Activated CD4-positive, alpha-beta T cell treated with anti-CD3 and anti-CD28 coated beads for 36 hours (primary cell): ENCODE results near the gene TMEM176A. TPM values are rescaled to one million over a fixed set of nuclear protein-coding genes. Genes with fewer than 3 reads are reported as not detected.

Experiments used
- ATAC-seq: fragments of 200-7000 bp; cut with Tn5 transposase; one replicate; pipeline ENCODE4 v1.10.0; 2021; ENCODE audit warnings: mild to moderate bottlenecking, moderate library complexity
- CTCF ChIA-PET: fragments of 350-600 bp; sonication (Branson Sonifier 250); formaldehyde crosslinking; loops from one replicate; lab custom pipeline; 2021; ENCODE audit warnings: antibody characterized with exemption; lab: Charles Lee
- POLR2A ChIA-PET: fragments of 350-600 bp; sonication (Branson Sonifier 250); formaldehyde crosslinking; loops from one replicate; lab custom pipeline; 2021; ENCODE audit warnings: antibody characterized with exemption, inconsistent platforms; lab: Charles Lee
- DNase-seq: peaks from one replicate; pipeline ENCODE4 v3.0.0-alpha.2; 2020
- H3K27ac Mint-ChIP-seq: one replicate; pipeline ENCODE4 v1.8.0; 2021; ENCODE audit warnings: mixed read lengths
- H3K27me3 Mint-ChIP-seq: one replicate; pipeline ENCODE4 v1.8.0; 2021; ENCODE audit warnings: mixed read lengths
- H3K36me3 Mint-ChIP-seq: one replicate; pipeline ENCODE4 v1.8.0; 2021; ENCODE audit warnings: low read depth, mixed read lengths
- H3K4me1 Mint-ChIP-seq: one replicate; pipeline ENCODE4 v1.8.0; 2021; ENCODE audit warnings: mixed read lengths
- H3K4me3 Mint-ChIP-seq: one replicate; pipeline ENCODE4 v1.8.0; 2021; ENCODE audit warnings: mild to moderate bottlenecking, moderate library complexity, mixed read lengths
- H3K9me3 Mint-ChIP-seq: one replicate; pipeline ENCODE4 v1.8.0; 2021; ENCODE audit warnings: low read depth, mixed read lengths
- intact Hi-C, 2 experiments: fragments of 100-400 bp; cut with DNase I in 1 of 2; cut with micrococcal nuclease in 1 of 2; formaldehyde crosslinking; loops; one replicate each; pipeline versions ENCODE4 v1.14.2 to v1.15.1; 2022 to 2024; cut with DNase I, micrococcal nuclease
- total RNA-seq, 2 experiments: library from RNA; stranded (reverse); gene quantifications; one replicate each; pipeline ENCODE4 v1.2.3, GENCODE V29; 2021

TMEM176A gene
- not detected for total RNA-seq

- ChIA-PET CTCF (interaction anchor here (1.1 kb wide), 1 partner anchor 76 kb away, joined by 3 read pairs; no protein-coding TSS in a partner anchor), POLR2A (no interaction called here)
- ATAC-seq (peak; percentile 57), DNase-seq (peak; percentile 30)
- peak within 1 kb of the TSS; percentile 29 for H3K4me3 Mint-ChIP-seq
- no peak within 1 kb of the TSS for H3K27ac Mint-ChIP-seq
- no peaks in the 10 kb centered on the region for H3K36me3 Mint-ChIP-seq
- H3K27me3 Mint-ChIP-seq, result peaks cover 37% of the 10 kb centered on the region
- peaks cover 3% of the 10 kb centered on the region for H3K9me3 Mint-ChIP-seq
- intact Hi-C loops, result no loop called here
- peaks cover 2% of the 10 kb centered on the region for H3K4me1 Mint-ChIP-seq
Measured at GRCh38 chr7:150800581-150801241, at the start of gene TMEM176A. TMEM176A (plus strand) TSS chr7:150800769; CDS start chr7:150801551, 782 bp downstream.

- ATAC-seq (no peak), DNase-seq (no peak)
- Mint-ChIP-seq H3K4me1 (peaks cover 86% of the 10 kb centered on the region), H3K27me3 (no peaks in the 10 kb centered on the region), H3K36me3 (peaks cover 2% of the 10 kb centered on the region), H3K27ac (no peak overlapping the region), H3K9me3 (no peaks in the 10 kb centered on the region), H3K4me3 (no peak overlapping the region)
- ChIA-PET CTCF (interaction anchor here (1.3 kb wide), 1 partner anchor 9 kb away, joined by 4 read pairs; no protein-coding TSS in a partner anchor), POLR2A (interaction anchor here (0.7 to 1.1 kb wide), 2 partner anchors 14 to 66 kb away, joined by 3 to 6 read pairs; partner anchors contain the start of genes GIMAP2 and GIMAP5)
- intact Hi-C loops, result no loop called here
Measured at GRCh38 chr7:150751702-150752101, 48.9 kb upstream of the TMEM176A start.

GRCh38 chr7:150753239-150753638 lies 47.3 kb upstream of the TMEM176A start:
- ChIA-PET CTCF (interaction anchor here (5.0 kb wide), 1 partner anchor 15 kb away, joined by 23 read pairs; the partner anchor contains the start of gene GIMAP5), POLR2A (no interaction called here)
- Mint-ChIP-seq H3K27ac (peak overlapping the region; percentile 92), H3K27me3 (no peaks in the 10 kb centered on the region), H3K9me3 (no peaks in the 10 kb centered on the region), H3K36me3 (peaks cover 2% of the 10 kb centered on the region), H3K4me1 (peaks cover 78% of the 10 kb centered on the region), H3K4me3 (peak overlapping the region; percentile 9)
- no peak for DNase-seq
- intact Hi-C loops, result loop anchor here in 1 of 2 experiments (1.0 kb wide), 1 partner anchor 9 kb away; no protein-coding TSS in a partner anchor
- no peak for ATAC-seq

GRCh38 chr7:150753826-150754603 lies 46.6 kb upstream of the TMEM176A start:
- H3K9me3 Mint-ChIP-seq, result no peaks in the 10 kb centered on the region
- ATAC-seq (peak; percentile 69), DNase-seq (peak; percentile 43)
- ChIA-PET POLR2A (interaction anchor here (0.6 kb wide), 1 partner anchor 378 kb away, joined by 3 read pairs; no protein-coding TSS in a partner anchor), CTCF (interaction anchor here (0.6 to 5.0 kb wide), 4 partner anchors 9 to 193 kb away, joined by 3 to 23 read pairs (median 3); partner anchors contain the start of gene GIMAP5)
- peaks cover 70% of the 10 kb centered on the region for H3K4me1 Mint-ChIP-seq
- H3K27me3 Mint-ChIP-seq, result no peaks in the 10 kb centered on the region
- peaks cover 2% of the 10 kb centered on the region for H3K36me3 Mint-ChIP-seq
- peak overlapping the region; percentile 92 for H3K27ac Mint-ChIP-seq
- peak overlapping the region; percentile 21 for H3K4me3 Mint-ChIP-seq
- intact Hi-C loops, result loop anchor here (1.0 to 2.0 kb wide), 10 partner anchors 10 to 239 kb away; partner anchors contain the start of genes GIMAP1 (in 1 of the 2), GIMAP2 (in 1 of the 2), GIMAP6 (in 1 of the 2) and GIMAP7 (in 1 of the 2)

GRCh38 chr7:150754951-150755350 lies 45.6 kb upstream of the TMEM176A start:
- peak overlapping the region; percentile 68 for H3K4me3 Mint-ChIP-seq
- intact Hi-C loops, result loop anchor here (1.0 to 5.0 kb wide), 19 partner anchors 17 to 468 kb away; partner anchors contain the start of genes GIMAP1 (in 1 of the 2), GIMAP2 (in 1 of the 2), GIMAP6 (in 1 of the 2) and GIMAP7 (in 1 of the 2)
- H3K9me3 Mint-ChIP-seq, result no peaks in the 10 kb centered on the region
- DNase-seq, result no peak
- H3K27me3 Mint-ChIP-seq, result no peaks in the 10 kb centered on the region
- ChIA-PET POLR2A (interaction anchor here (0.5 to 1.9 kb wide), 17 partner anchors 17 to 1606 kb away, joined by 3 to 15 read pairs (median 7); partner anchors contain the start of genes GIMAP1, GIMAP2, GIMAP4 and GIMAP5), CTCF (interaction anchor here (0.6 to 5.0 kb wide), 30 partner anchors 11 to 400 kb away, joined by 3 to 69 read pairs (median 4); partner anchors contain the start of genes GIMAP1, GIMAP5, GIMAP6 and GIMAP8)
- H3K36me3 Mint-ChIP-seq, result peaks cover 2% of the 10 kb centered on the region
- ATAC-seq, result peak; percentile 59
- H3K4me1 Mint-ChIP-seq, result peaks cover 61% of the 10 kb centered on the region
- H3K27ac Mint-ChIP-seq, result peak overlapping the region; percentile 89

GRCh38 chr7:150755473-150756099 lies 45.0 kb upstream of the TMEM176A start:
- ATAC-seq, result peak; percentile 70
- POLR2A ChIA-PET, result interaction anchor here (0.5 to 1.9 kb wide), 19 partner anchors 18 to 1629 kb away, joined by 3 to 15 read pairs (median 4); partner anchors contain the start of genes GIMAP1, GIMAP2, GIMAP4 and GIMAP5
- CTCF ChIA-PET, result interaction anchor here (0.5 to 5.0 kb wide), 31 partner anchors 11 to 592 kb away, joined by 3 to 69 read pairs (median 3); partner anchors contain the start of genes GIMAP1, GIMAP5, GIMAP6 and GIMAP8

GRCh38 chr7:150756166-150756565 lies 44.4 kb upstream of the TMEM176A start:
- intact Hi-C loops, result loop anchor here (5.0 kb wide), 3 partner anchors 379 to 469 kb away; partner anchors contain the start of genes REPIN1 (in 1 of the 2) and ZNF775 (in 1 of the 2)
- Mint-ChIP-seq H3K4me1 (peaks cover 52% of the 10 kb centered on the region), H3K27me3 (no peaks in the 10 kb centered on the region), H3K36me3 (peaks cover 2% of the 10 kb centered on the region), H3K9me3 (no peaks in the 10 kb centered on the region), H3K27ac (peak overlapping the region; percentile 89), H3K4me3 (peak overlapping the region; percentile 7)
- ATAC-seq (no peak), DNase-seq (no peak)
- CTCF ChIA-PET, result interaction anchor here (0.5 to 5.0 kb wide), 20 partner anchors 14 to 592 kb away, joined by 3 to 69 read pairs (median 4); partner anchors contain the start of genes GIMAP1, GIMAP5, GIMAP6 and GIMAP8
- POLR2A ChIA-PET, result interaction anchor here (0.6 to 1.9 kb wide), 15 partner anchors 18 to 1630 kb away, joined by 3 to 15 read pairs (median 5); partner anchors contain the start of genes GIMAP1, GIMAP4, GIMAP5 and ZNF425

More at GRCh38 chr7:150755473-150756099, 45.0 kb upstream of the TMEM176A start:
- Mint-ChIP-seq H3K27ac (peak overlapping the region; percentile 89), H3K9me3 (no peaks in the 10 kb centered on the region), H3K4me3 (peak overlapping the region; percentile 68), H3K36me3 (peaks cover 2% of the 10 kb centered on the region), H3K4me1 (peaks cover 56% of the 10 kb centered on the region), H3K27me3 (no peaks in the 10 kb centered on the region)
- DNase-seq, result peak; percentile 84
- intact Hi-C loops, result loop anchor here (1.0 to 5.0 kb wide), 14 partner anchors 17 to 468 kb away; partner anchors contain the start of genes GIMAP2 (in 1 of the 2), GIMAP6 (in 1 of the 2), GIMAP7 (in 1 of the 2) and REPIN1 (in 1 of the 2)

- DNase-seq, result no peak
- Mint-ChIP-seq H3K4me1 (peaks cover 49% of the 10 kb centered on the region), H3K27me3 (no peaks in the 10 kb centered on the region), H3K27ac (peak overlapping the region; percentile 89), H3K9me3 (peaks cover 2% of the 10 kb centered on the region), H3K4me3 (peak overlapping the region; percentile 7), H3K36me3 (peaks cover 4% of the 10 kb centered on the region)
- no peak for ATAC-seq
- CTCF ChIA-PET, result interaction anchor here (0.6 to 5.0 kb wide), 14 partner anchors 9 to 319 kb away, joined by 3 to 69 read pairs (median 4); partner anchors contain the start of genes GIMAP5 and GIMAP8
- intact Hi-C loops, result loop anchor here (1.0 to 5.0 kb wide), 4 partner anchors 309 to 470 kb away; partner anchors contain the start of genes REPIN1 (in 1 of the 2) and ZNF775 (in 1 of the 2)
- POLR2A ChIA-PET, result no interaction called here
Measured at GRCh38 chr7:150756858-150757257, 43.7 kb upstream of the TMEM176A start.

GRCh38 chr7:150759479-150759878 lies 41.1 kb upstream of the TMEM176A start:
- DNase-seq (no peak), ATAC-seq (no peak)
- intact Hi-C loops, result loop anchor here (5.0 kb wide), 3 partner anchors 382 to 472 kb away; partner anchors contain the start of genes REPIN1 (in 1 of the 2) and ZNF775 (in 1 of the 2)
- POLR2A ChIA-PET, result no interaction called here
- Mint-ChIP-seq H3K9me3 (peaks cover 2% of the 10 kb centered on the region), H3K4me3 (no peak overlapping the region), H3K27me3 (no peaks in the 10 kb centered on the region), H3K27ac (no peak overlapping the region), H3K36me3 (peaks cover 2% of the 10 kb centered on the region), H3K4me1 (peaks cover 27% of the 10 kb centered on the region)
- CTCF ChIA-PET, result interaction anchor here (0.7 to 2.0 kb wide), 9 partner anchors 11 to 402 kb away, joined by 3 to 9 read pairs (median 4); partner anchors contain the start of gene GIMAP7
